Stomach (tissue), 4 donors: ENCODE data around the gene DIDO1.

ENCODE experiments used
- POLR2A ChIP-seq, 4 donors: fragments of 450-650 bp; IDR thresholded peaks; one replicate each; pipeline ENCODE4 v1.6.1; 2016; ENCODE audit warnings: antibody characterized with exemption in 4 of 4, control low read depth in 2 of 4, mild to moderate bottlenecking in 1 of 4, moderate library complexity in 1 of 4
- TF ChIP-seq, protein P1 (sequence below), 7 experiments: fragments of 450-650 bp in 4 of 7; fragments of 200-600 bp in 3 of 7; sonication (generic) in 3 of 7; IDR thresholded peaks; one replicate each; pipeline ENCODE4 v1.5.1; 2016 to 2019; ENCODE audit warnings: antibody characterized with exemption in 7 of 7, control low read depth in 2 of 7, mild to moderate bottlenecking in 1 of 7

DNA sequence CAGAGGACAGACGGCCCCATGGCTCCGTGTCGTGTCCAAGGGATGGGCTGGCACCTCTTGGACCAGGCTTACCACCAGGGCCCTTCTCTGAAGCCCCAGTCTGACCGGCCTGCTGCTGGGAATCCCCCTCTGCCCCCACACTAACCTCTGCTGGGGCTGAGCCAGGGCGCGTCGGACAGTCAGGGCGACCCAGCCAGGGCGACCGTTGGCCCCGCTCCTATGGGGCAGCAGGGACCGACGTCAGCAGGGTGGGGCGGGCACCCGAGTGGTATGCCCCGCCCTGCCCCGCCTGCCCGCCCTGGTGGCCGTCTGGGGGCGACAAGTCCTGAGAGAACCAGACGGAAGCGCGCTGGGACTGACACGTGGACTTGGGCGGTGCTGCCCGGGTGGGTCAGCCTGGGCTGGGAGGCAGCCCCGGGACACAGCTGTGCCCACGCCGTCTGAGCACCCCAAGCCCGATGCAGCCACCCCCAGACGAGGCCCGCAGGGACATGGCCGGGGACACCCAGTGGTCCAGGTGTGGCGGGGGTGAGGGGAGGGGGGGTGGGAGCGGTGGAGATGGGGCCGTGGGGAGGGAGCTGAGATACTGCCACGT lies 26.2 kb upstream of the DIDO1 start, which contains the start of gene SLC17A9:
- TF ChIP-seq, protein P1, sequence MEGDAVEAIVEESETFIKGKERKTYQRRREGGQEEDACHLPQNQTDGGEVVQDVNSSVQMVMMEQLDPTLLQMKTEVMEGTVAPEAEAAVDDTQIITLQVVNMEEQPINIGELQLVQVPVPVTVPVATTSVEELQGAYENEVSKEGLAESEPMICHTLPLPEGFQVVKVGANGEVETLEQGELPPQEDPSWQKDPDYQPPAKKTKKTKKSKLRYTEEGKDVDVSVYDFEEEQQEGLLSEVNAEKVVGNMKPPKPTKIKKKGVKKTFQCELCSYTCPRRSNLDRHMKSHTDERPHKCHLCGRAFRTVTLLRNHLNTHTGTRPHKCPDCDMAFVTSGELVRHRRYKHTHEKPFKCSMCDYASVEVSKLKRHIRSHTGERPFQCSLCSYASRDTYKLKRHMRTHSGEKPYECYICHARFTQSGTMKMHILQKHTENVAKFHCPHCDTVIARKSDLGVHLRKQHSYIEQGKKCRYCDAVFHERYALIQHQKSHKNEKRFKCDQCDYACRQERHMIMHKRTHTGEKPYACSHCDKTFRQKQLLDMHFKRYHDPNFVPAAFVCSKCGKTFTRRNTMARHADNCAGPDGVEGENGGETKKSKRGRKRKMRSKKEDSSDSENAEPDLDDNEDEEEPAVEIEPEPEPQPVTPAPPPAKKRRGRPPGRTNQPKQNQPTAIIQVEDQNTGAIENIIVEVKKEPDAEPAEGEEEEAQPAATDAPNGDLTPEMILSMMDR (IDR thresholded peaks at IDR 0.05), result peak in 2 of 7 experiments; percentile 8 to 20
- no peak for TF ChIP-seq POLR2A (IDR thresholded peaks at IDR 0.05)
